PFSK-1 (cell line): ENCODE results near the gene KMT5C.

ENCODE experiments used
- POLR2AphosphoS5 ChIP-seq: IDR thresholded peaks from 2 replicates; pipeline ENCODE4 v1.6.1; 2012; ENCODE audit warnings: low read depth, mild to moderate bottlenecking, control low read depth, low read length, moderate library complexity
- REST ChIP-seq, 2 experiments: IDR thresholded peaks; 2 replicates each; pipeline versions ENCODE4 v1.6.1 to v1.8.0; 2011 to 2012; ENCODE audit warnings: low read depth in 2 of 2, low read length in 2 of 2, control low read depth in 1 of 2, inconsistent platforms in 1 of 2, mild to moderate bottlenecking in 1 of 2, moderate library complexity in 1 of 2; ENCODE audit not compliant: insufficient read depth in 1 of 2
- TAF1 ChIP-seq: IDR thresholded peaks from 2 replicates; pipeline ENCODE4 v1.6.1; 2012; ENCODE audit warnings: low read length, control low read depth, borderline replicate concordance; ENCODE audit not compliant: insufficient read depth

GRCh38 chr19:55319785-55320184 lies 19.9 kb upstream of the KMT5C start:
- TF ChIP-seq POLR2AphosphoS5 = no peak
- TF ChIP-seq REST (IDR thresholded peaks at IDR 0.05; ENCODE audit: insufficient read depth in 1 of 2, low read depth in 2 of 2, low read length in 2 of 2) = no peak
- no peak for TF ChIP-seq TAF1
